Measurements from ENCODE around the gene TMEM72.

TMEM72 gene

GRCh38 chr10:44965104-44965503 lies 54.0 kb downstream of the TMEM72 start:
- TF ChIP-seq CTCF (IDR thresholded peaks at IDR 0.05; ENCODE audit: low read depth, low read length) = no peak
- no peak for DNase-seq (ENCODE audit: low read depth, low spot score)
- in situ Hi-C loops (cut with HindIII; ENCODE audit: low sequenced_read_pairs) = no loop called here
- H3K4me3 ChIP-seq (ENCODE audit: low read depth, low read length) = no peak overlapping the region

GRCh38 chr10:44965651-44966097 lies 54.5 kb downstream of the TMEM72 start:
- DNase-seq (ENCODE audit: low read depth, low spot score) = no peak
- in situ Hi-C loops (cut with HindIII; ENCODE audit: low sequenced_read_pairs) = no loop called here
- no peak for TF ChIP-seq CTCF (IDR thresholded peaks at IDR 0.05; ENCODE audit: low read depth, low read length)
- no peak overlapping the region for H3K4me3 ChIP-seq (ENCODE audit: low read depth, low read length)

GRCh38 chr10:44966129-44966815 lies 55.1 kb downstream of the TMEM72 start:
- in situ Hi-C loops (cut with HindIII; ENCODE audit: low sequenced_read_pairs) = no loop called here
- DNase-seq (ENCODE audit: low read depth, low spot score) = no peak
- no peak for TF ChIP-seq CTCF (IDR thresholded peaks at IDR 0.05; ENCODE audit: low read depth, low read length)
- no peak overlapping the region for H3K4me3 ChIP-seq (ENCODE audit: low read depth, low read length)

- in situ Hi-C loops (cut with HindIII; ENCODE audit: low sequenced_read_pairs) = no loop called here
- no peak overlapping the region for H3K4me3 ChIP-seq (ENCODE audit: low read depth, low read length)
- no peak for DNase-seq (ENCODE audit: low read depth, low spot score)
- TF ChIP-seq CTCF (IDR thresholded peaks at IDR 0.05; ENCODE audit: low read depth, low read length) = no peak
Observed at GRCh38 chr10:44966816-44967509, 55.8 kb downstream of the TMEM72 start.

- no peak for DNase-seq (ENCODE audit: low read depth, low spot score)
- in situ Hi-C loops (cut with HindIII; ENCODE audit: low sequenced_read_pairs) = no loop called here
- TF ChIP-seq CTCF (IDR thresholded peaks at IDR 0.05; ENCODE audit: low read depth, low read length) = no peak
- H3K4me3 ChIP-seq (ENCODE audit: low read depth, low read length) = no peak overlapping the region
Observed at GRCh38 chr10:44967616-44968015, 56.5 kb downstream of the TMEM72 start.

GRCh38 chr10:44968091-44968490 lies 57.0 kb downstream of the TMEM72 start:
- TF ChIP-seq CTCF (IDR thresholded peaks at IDR 0.05; ENCODE audit: low read depth, low read length) = no peak
- no peak for DNase-seq (ENCODE audit: low read depth, low spot score)
- no peak overlapping the region for H3K4me3 ChIP-seq (ENCODE audit: low read depth, low read length)
- in situ Hi-C loops (cut with HindIII; ENCODE audit: low sequenced_read_pairs) = no loop called here
